Glutamatergic neuron (in vitro differentiated cells): ENCODE results near the gene PFDN4. TPM values are rescaled to one million over a fixed set of nuclear protein-coding genes. Genes with fewer than 3 reads are reported as not detected.

Source experiments
- DNase-seq: peaks from one replicate; pipeline ENCODE4 v3.0.0; 2022
- H3K27ac Mint-ChIP-seq: one replicate; pipeline ENCODE4 v1.8.0; 2020; ENCODE audit warnings: mild to moderate bottlenecking, mixed read lengths, inconsistent platforms; ENCODE audit not compliant: unreplicated experiment
- H3K27me3 Mint-ChIP-seq: one replicate; pipeline ENCODE4 v1.8.0; 2020; ENCODE audit warnings: mild to moderate bottlenecking, moderate library complexity, mixed read lengths, inconsistent platforms; ENCODE audit not compliant: unreplicated experiment
- H3K36me3 Mint-ChIP-seq: one replicate; pipeline ENCODE4 v1.8.0; 2020; ENCODE audit warnings: mild to moderate bottlenecking, mixed read lengths, inconsistent platforms; ENCODE audit not compliant: unreplicated experiment
- H3K4me1 Mint-ChIP-seq: one replicate; pipeline ENCODE4 v1.8.0; 2020; ENCODE audit warnings: mild to moderate bottlenecking, low read depth, mixed read lengths, inconsistent platforms; ENCODE audit not compliant: unreplicated experiment
- H3K4me3 Mint-ChIP-seq: one replicate; pipeline ENCODE4 v1.8.0; 2020; ENCODE audit warnings: mild to moderate bottlenecking, mixed read lengths, inconsistent platforms; ENCODE audit not compliant: unreplicated experiment
- H3K9me3 Mint-ChIP-seq: one replicate; pipeline ENCODE4 v1.8.0; 2020; ENCODE audit warnings: mild to moderate bottlenecking, moderate library complexity, mixed read lengths, inconsistent platforms; ENCODE audit not compliant: unreplicated experiment
- CTCF ChIP-seq: fragments of 200-600 bp; sonication (generic); IDR thresholded peaks from one replicate; pipeline ENCODE4 v1.5.0; 2021; ENCODE audit not compliant: partially characterized antibody, unreplicated experiment
- long read RNA-seq: library from polyadenylated mRNA; unstranded; transcript quantifications from one replicate; pipeline ENCODE4 v2.0.0, GENCODE V29; 2020; ENCODE audit not compliant: unreplicated experiment
- total RNA-seq: library from RNA; stranded (reverse); fragmentation: NEBNext Ultra II Directional; extraction: Animal tissue kit (Norgen Biotek cat#: 25700); gene quantifications from one replicate; pipeline ENCODE4 v1.2.1, GENCODE V29; 2021; ENCODE audit not compliant: unreplicated experiment

Gene PFDN4
- total RNA-seq, result 51.6 TPM
- long read RNA-seq, transcript PFDN4-201 (4 exons, 1,462 nt), result major isoform, 77 of 90 reads
- long read RNA-seq, partial matches to known transcripts, result 11 of 90 reads
- long read RNA-seq, other reads (novel, unspliced or antisense), result 2 of 90 reads

DNA sequence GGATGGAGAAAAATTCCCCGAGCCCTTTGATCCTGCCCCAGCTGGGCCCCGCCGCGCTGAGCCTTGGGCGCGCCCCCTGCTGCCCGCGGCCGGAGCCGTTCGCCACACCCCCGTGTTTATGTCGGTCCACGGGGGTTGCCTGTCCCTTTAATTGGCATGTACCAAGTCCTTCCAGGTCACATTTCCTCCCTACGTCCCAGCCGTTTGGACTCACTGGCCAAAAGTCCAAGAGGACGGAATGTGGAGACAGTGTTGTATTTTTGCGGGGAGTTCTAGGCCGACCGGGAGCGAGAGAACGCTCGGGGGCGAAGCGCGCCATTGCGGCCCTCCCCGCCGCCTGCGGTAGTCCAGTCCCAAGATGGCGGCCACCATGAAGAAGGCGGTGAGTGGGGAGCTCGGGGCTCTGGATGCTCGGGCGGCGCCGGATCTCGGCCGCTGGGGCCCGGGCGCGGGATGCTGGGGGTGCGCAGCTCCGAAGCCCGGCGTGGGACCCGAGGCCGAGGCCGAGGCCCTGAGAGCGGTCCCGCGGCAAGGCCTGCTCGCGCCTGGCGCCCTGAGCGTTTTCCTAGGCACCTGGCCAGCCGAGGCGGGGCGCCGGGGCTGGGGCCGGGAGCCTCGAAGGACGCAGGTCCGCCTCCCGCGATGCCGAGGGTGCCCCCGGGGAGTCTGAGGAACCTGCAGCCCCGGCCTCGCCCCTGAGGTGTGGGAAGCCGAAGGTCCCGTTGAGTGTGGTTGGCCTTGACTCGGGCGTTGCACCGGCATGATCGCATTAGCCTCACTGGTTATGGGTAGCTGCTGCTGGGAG is at the start of gene PFDN4:
PFDN4 (plus strand) TSS at position 345 of the 805 bp plus-strand sequence; CDS start at position 359, 14 bp downstream.
- Mint-ChIP-seq H3K27ac (peak within 1 kb of the TSS; percentile 100), H3K4me1 (peaks cover 14% of the 10 kb centered on the region), H3K4me3 (peak within 1 kb of the TSS; percentile 97), H3K36me3 (no peaks in the 10 kb centered on the region), H3K9me3 (peaks cover 2% of the 10 kb centered on the region), H3K27me3 (peaks cover 2% of the 10 kb centered on the region)
- peak; percentile 91 for DNase-seq
- peak; percentile 84 for TF ChIP-seq CTCF

DNA sequence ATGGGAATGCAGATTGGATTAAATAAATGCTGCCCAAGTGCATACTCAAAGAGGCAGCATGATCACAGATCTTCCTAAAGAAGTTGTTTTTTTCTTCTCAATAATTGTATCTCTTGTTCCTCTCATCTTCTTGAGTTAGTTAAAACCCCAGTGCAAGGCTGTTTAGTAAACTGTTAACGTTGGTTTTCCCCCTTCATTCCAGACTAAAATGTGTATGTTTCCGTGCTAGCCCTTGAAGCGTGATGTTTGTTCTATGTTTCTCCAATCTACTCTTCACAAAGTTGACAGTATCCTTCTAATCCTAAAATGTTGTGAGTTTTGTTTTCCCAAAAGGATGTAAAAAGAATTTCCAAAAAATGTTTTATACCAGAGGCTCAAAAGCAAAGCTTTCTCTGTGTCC is 49.7 kb upstream of the PFDN4 start:
- Mint-ChIP-seq H3K27me3 (no peaks in the 10 kb centered on the region), H3K27ac (no peak overlapping the region), H3K4me3 (no peak overlapping the region), H3K9me3 (peaks cover 3% of the 10 kb centered on the region), H3K4me1 (no peaks in the 10 kb centered on the region), H3K36me3 (no peaks in the 10 kb centered on the region)
- DNase-seq, result no peak
- no peak for TF ChIP-seq CTCF

DNA sequence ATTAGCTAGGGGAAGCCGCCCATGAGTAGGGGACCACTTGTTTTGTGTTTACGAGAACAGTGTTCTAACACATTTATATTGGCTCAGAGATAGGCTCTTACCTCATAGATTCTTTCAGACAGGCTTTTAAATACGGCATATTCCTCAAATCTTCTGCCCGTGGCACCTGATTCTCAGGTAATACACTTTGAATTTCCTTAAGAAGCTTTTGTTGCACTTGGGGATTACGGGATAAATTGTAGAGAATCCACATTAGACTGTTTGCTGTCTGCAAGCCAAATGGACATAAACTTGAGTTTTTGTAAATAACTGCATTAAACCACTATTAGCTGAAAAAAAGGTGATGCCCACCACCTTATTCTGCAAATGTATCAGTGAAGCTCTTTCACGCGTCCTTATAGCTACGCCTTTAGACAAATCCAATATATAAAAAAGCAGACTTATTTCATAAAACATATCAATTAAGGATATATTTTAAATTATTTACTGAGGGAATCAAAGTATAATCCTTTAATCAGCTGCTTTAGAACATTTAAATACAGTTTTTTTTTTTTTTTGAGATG is 49.0 kb upstream of the PFDN4 start:
- Mint-ChIP-seq H3K36me3 (no peaks in the 10 kb centered on the region), H3K27me3 (no peaks in the 10 kb centered on the region), H3K4me3 (no peak overlapping the region), H3K9me3 (peaks cover 3% of the 10 kb centered on the region), H3K4me1 (no peaks in the 10 kb centered on the region), H3K27ac (no peak overlapping the region)
- TF ChIP-seq CTCF, result no peak
- no peak for DNase-seq

- Mint-ChIP-seq H3K4me1 (no peaks in the 10 kb centered on the region), H3K36me3 (no peaks in the 10 kb centered on the region), H3K27ac (no peak overlapping the region), H3K9me3 (peaks cover 3% of the 10 kb centered on the region), H3K4me3 (no peak overlapping the region), H3K27me3 (no peaks in the 10 kb centered on the region)
- no peak for DNase-seq
- TF ChIP-seq CTCF, result no peak
These were observed 47.6 kb upstream of the PFDN4 start for GRCh38 chr20:54160065-54161007.
